ENCODE results near the gene SNAI3. TPM values are rescaled to one million over a fixed set of nuclear protein-coding genes. Genes with fewer than 3 reads are reported as not detected.
A peak's percentile ranks its signal among the peaks of the same experiment; 100 is the strongest.

Gene SNAI3
- total and polyA plus RNA-seq, 2 of the 8 experiments (the other 6 are each of a cell fraction or from before 2014, with no cell fraction given) = 8.5 to 13.3 TPM

DNA sequence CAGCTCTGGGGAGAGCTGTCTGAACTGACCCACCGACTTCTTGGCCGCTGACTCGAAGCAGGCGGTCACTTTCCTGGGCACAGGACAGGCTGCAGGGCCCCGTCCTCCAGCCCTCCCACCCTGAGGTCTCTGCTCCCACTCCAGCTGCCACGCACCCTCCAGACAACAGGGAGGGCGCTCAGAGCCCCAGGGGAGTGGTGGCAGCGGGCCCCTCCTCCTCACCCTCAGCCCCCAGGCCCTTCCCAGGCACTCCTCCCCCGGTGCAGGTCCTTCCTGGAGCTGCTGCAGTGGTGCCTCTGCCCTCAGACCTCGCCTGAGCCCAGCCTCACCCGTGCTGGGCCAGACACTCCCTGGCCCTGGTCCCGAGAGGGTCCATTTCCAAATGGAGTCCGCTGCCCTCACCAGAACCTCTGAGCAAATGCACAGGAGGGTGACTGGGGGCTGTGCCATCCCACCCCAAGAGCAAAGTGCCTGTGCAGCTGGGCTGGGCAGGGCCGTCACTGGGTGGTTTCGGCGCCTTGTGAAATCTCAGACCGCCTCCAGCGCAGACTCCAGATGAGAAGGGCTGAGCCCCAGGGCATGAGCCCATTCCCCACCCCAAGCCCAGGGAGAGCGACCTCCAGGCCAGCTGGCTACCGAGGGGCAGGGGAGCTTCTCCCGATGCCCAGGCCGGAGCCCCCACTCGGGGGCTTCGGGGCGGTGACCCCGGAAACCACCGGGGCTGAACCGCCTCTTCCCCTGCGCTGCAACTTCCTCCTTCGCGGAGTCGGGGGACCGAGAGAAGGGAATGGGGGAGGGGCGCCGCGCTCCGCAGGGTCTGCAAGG lies 36.2 kb downstream of the SNAI3 start:
- no peak overlapping the region for H2BK15ac ChIP-seq (ENCODE audit: low read length)
- H3K18ac ChIP-seq (ENCODE audit: extremely low read depth, low read length) = peak overlapping the region; percentile 71
- peaks cover 8% of the 10 kb centered on the region for H3K79me1 ChIP-seq (ENCODE audit: low read depth, low read length)
- WGBS, 2 experiments (ENCODE audit: extremely low coverage in 1 of 2, insufficient coverage in 1 of 2, insufficient read length in 1 of 2, insufficient replicate concordance in 2 of 2, low coverage in 1 of 2, low lambda C conversion rate in 2 of 2, missing lambda C conversion rate in 1 of 2) = 30% methylated on average over 24 of the region's 37 CpGs; no CpG with 5 or more reads in 1 of the 2 experiments
- H2BK120ac ChIP-seq (replicated peaks; ENCODE audit: low read depth, low read length) = no peak overlapping the region
- H4K91ac ChIP-seq (replicated peaks; ENCODE audit: insufficient read length, low read length) = no peak overlapping the region
- no peak overlapping the region for H3K27ac ChIP-seq (ENCODE audit: low read depth, low read length)
- no peak overlapping the region for H3K23ac ChIP-seq (ENCODE audit: insufficient read length)
- H2BK20ac ChIP-seq (ENCODE audit: low read length) = no peak overlapping the region
- H3K14ac ChIP-seq (ENCODE audit: insufficient read length) = peak overlapping the region; percentile 83
- H2AFZ ChIP-seq (ENCODE audit: low read length) = no peak overlapping the region
- no peak overlapping the region for H2BK5ac ChIP-seq (ENCODE audit: low read depth, low read length)
- ChIA-PET POLR2A (ENCODE audit: partially characterized antibody) (interaction anchor here (0.7 to 4.9 kb wide), 9 partner anchors 10 to 38 kb away, joined by 3 to 35 read pairs (median 4); partner anchors contain the start of genes IL17C and MVD), CTCF (ENCODE audit: partially characterized antibody) (interaction anchor here (1.0 to 2.5 kb wide), 4 partner anchors 13 to 35 kb away, joined by 3 to 13 read pairs (median 5); no protein-coding TSS in a partner anchor)
- peaks cover 0 to 11% (median 7%) of the 10 kb centered on the region in 4 experiments; a peak in 5 of 7 replicates for H3K4me1 ChIP-seq (replicated peaks in 1 of 4; ENCODE audit: control insufficient read depth in 3 of 4, insufficient read depth in 4 of 4, low read length in 3 of 4)
- H3K79me2 ChIP-seq (ENCODE audit: control insufficient read depth in 1 of 2, insufficient read depth in 2 of 2, low read length in 2 of 2) = no peaks in the 10 kb centered on the region; a peak in 1 of 4 replicates
- H3K27me3 ChIP-seq (replicated peaks in 1 of 4; ENCODE audit: control insufficient read depth in 3 of 4, extremely low read depth in 1 of 4, insufficient read depth in 3 of 4, low read length in 3 of 4) = no peaks in the 10 kb centered on the region
- no peak overlapping the region for H4K5ac ChIP-seq (ENCODE audit: insufficient read length, low read depth, low read length)
- peak overlapping the region; percentile 30; the same call in 1 of the 2 replicates for H2AK5ac ChIP-seq (ENCODE audit: low read depth, low read length)
- FAIRE-seq (no peak), DNase-seq (ENCODE audit: low read depth in 1 of 2, low spot score in 2 of 2) (peak in 1 of 2 experiments; percentile 70)
- TF ChIP-seq NRF1 (IDR thresholded peaks at IDR 0.05; ENCODE audit: low read depth, low read length) (0 out of 2 replicates have a peak, but pooled peaks have one; percentile 0), ASH2L (IDR thresholded peaks at IDR 0.05; ENCODE audit: low read length) (no peak), SAP30 (IDR thresholded peaks at IDR 0.05; ENCODE audit: insufficient read depth, insufficient replicate concordance, low read length) (peak; percentile 14), KDM4A (IDR thresholded peaks at IDR 0.05; ENCODE audit: low read depth, low read length, severe bottlenecking) (peak; percentile 65), CBX5 (IDR thresholded peaks at IDR 0.05; ENCODE audit: low read depth, low read length) (no peak), TAF7 (optimal IDR thresholded peaks at IDR 0.05; ENCODE audit: borderline replicate concordance, low read depth, low read length) (no peak), HDAC2 (IDR thresholded peaks at IDR 0.05; ENCODE audit: borderline replicate concordance in 1 of 2, low read depth in 2 of 2, low read length in 2 of 2) (0 out of 4 replicates have a peak, but pooled peaks of 1 of the 2 experiments have one; percentile 4), SP1 (IDR thresholded peaks at IDR 0.05; ENCODE audit: low read depth, low read length) (no peak)
- H3K4me3 ChIP-seq (ENCODE audit: extremely low read depth in 1 of 4, insufficient read depth in 2 of 4, low read depth in 3 of 4, low read length in 4 of 4) = peak overlapping the region; percentile 69 to 95 (median 78)
- peaks cover 2 to 20% of the 10 kb centered on the region in 2 experiments for H4K20me1 ChIP-seq (replicated peaks in 1 of 2; ENCODE audit: control insufficient read depth in 1 of 2, insufficient read depth in 2 of 2, low read length in 2 of 2)
- peaks cover 3 to 12% (median 4%) of the 10 kb centered on the region in 4 experiments; a peak in 7 of 8 replicates for H3K36me3 ChIP-seq (ENCODE audit: control insufficient read depth in 2 of 4, insufficient read depth in 4 of 4, low read length in 3 of 4)
- H4K8ac ChIP-seq (ENCODE audit: extremely low read depth, insufficient read depth, low read length) = no peak overlapping the region; the same call in 1 of the 2 replicates
- peak overlapping the region; percentile 56 to 60 (median 58) for H3K9ac ChIP-seq (replicated peaks in 1 of 4; ENCODE audit: extremely low read depth in 1 of 4, low read depth in 3 of 4, low read length in 3 of 4)
- H3K4me2 ChIP-seq (ENCODE audit: insufficient read depth in 1 of 2, low read depth in 2 of 2, low read length in 2 of 2) = peak overlapping the region; percentile 80 to 92
- H3K9me3 ChIP-seq (ENCODE audit: insufficient read depth in 2 of 2, low read depth in 1 of 2, low read length in 1 of 2) = no peaks in the 10 kb centered on the region
- 0 out of 2 replicates have a peak overlapping the region, but pooled peaks have one; percentile 27 for H2BK12ac ChIP-seq (ENCODE audit: low read depth, low read length)
- peak overlapping the region; percentile 25 for H3K56ac ChIP-seq (replicated peaks; ENCODE audit: insufficient read length, low read depth, low read length)
- peaks cover 10% of the 10 kb centered on the region; the same call in 1 of the 2 replicates for H3K23me2 ChIP-seq (ENCODE audit: low read depth, low read length)
- H3K4ac ChIP-seq (replicated peaks; ENCODE audit: insufficient read length, low read depth, low read length) = peak overlapping the region; percentile 94

Data from H1 (cell line).